ENCODE measurements around the gene UBL4B.

The UBL4B gene

DNA sequence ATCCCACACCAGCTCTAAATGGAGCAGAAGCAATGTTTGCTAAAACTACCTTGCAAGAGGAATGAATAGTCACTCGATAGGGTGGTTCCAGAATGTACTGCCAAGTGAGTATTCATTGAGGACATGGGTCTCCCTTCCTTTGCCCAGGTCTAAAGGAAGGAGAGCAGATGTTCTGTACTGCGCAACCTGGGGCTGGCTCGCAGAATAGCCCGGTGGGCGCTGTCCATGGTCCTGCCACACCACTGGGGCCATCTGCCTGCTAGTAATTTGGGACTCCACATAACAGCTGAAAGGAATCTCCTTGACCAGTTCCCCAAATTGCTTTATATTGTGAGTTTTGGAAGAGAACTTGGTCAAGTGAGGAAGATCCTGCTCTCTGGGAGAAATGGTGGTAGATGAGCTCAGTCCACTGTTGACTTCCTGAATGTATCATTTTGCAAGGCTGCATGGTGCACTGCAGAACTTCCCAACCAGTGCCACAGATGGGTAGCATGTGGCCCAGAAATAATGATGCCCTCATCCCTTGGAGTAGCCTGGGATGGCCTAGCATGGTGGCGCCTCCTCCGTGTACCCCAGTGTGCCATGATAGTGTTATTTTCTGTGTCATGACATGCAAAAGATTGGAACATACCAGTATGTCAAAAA lies 43.8 kb downstream of the UBL4B start:
- DNase-seq (ENCODE audit: low spot score) = peak; percentile 43

DNA sequence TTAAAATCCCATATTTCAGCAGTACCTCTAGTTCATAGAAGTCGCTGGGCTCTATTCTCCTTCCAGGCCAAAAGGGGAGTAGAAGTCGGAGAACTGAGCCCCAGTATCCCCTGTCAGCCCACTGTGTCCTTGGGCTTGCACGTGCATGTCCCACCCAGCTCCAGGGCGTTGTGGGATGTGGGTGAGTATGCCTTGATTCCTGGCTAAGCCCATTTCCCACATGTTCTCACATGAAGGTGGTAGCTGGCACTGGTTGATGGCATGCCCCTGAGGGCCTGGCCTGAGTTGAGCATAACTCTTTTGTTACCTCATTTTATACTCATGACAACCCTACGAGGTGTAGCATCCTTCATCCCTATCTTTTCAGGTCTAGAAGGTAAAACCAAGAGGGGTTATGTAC lies 46.0 kb downstream of the UBL4B start:
- DNase-seq (ENCODE audit: low spot score) = no peak

- no peak for DNase-seq (ENCODE audit: low spot score)
Measured at GRCh38 chr1:110159168-110159567, 46.9 kb downstream of the UBL4B start.

GRCh38 chr1:110160538-110161100 lies 48.4 kb downstream of the UBL4B start:
- DNase-seq (ENCODE audit: low spot score) = no peak

GRCh38 chr1:110161165-110161564 lies 48.9 kb downstream of the UBL4B start:
- no peak for DNase-seq (ENCODE audit: low spot score)

GRCh38 chr1:110161849-110162248 lies 49.6 kb downstream of the UBL4B start:
- no peak for DNase-seq (ENCODE audit: low spot score)
